ENCODE measurements around the gene CACNB4.
"Not testable (repeated sequence)": the region's sequence is repeated elsewhere in the genome, so short reads cannot be mapped to it uniquely, and the experiment has no call there.

Gene CACNB4

DNA sequence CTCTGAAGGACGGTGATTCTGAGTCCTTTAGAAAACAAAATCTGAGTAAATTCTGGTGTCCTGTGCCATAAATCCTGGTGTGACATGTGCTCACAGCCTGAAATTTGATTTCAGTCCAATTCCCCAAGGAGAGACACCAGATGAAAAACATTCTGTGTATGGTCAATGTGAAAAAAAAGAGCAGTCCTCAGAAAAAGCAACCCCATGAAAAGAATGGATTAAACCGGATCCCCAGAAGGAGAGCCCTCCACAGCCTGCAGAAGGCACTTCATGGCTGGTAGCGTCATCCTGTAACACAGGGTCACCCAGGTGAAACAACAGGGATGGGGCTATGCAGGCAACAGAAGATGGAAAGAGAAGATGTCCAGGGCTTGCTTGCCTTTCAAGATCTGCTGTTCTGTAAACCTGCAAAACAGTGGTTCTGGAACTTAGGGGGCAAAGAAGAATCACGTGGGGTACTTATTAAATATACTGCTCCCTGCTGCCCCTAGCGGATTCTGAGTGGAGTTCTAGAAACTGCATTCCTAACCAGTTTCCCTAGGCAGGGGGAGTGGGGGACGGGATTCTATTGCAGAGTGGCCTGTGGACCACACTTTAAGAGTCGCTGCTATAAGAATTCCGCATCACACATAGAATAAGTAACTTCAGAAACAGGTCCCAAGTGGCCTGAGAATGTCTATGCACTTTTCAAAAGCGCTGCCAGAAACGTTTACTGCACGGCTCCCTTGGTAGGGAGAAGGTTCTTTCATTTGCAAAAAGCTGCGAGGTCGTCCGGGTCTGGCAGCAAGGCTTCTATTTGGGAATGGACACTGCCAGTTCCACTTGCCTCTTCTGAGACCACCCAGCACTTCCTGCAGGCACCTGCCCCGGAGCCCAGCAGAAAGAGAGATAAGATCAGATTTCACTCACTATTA is 151.7 kb downstream of the CACNB4 start:
- in situ Hi-C loops (cut with HindIII; ENCODE audit: low sequenced_read_pairs) = no loop called here

- in situ Hi-C loops (cut with HindIII; ENCODE audit: low sequenced_read_pairs) = no loop called here
Observed at GRCh38 chr2:151946250-151946884, 152.5 kb downstream of the CACNB4 start.

GRCh38 chr2:151945602-151946001 is 153.2 kb downstream of the CACNB4 start:
- in situ Hi-C loops (cut with HindIII; ENCODE audit: low sequenced_read_pairs) = no loop called here

- in situ Hi-C loops (cut with HindIII; ENCODE audit: low sequenced_read_pairs) = no loop called here
Observed at GRCh38 chr2:151945186-151945585, 153.7 kb downstream of the CACNB4 start.

- in situ Hi-C loops (cut with HindIII; ENCODE audit: low sequenced_read_pairs) = no loop called here
Observed at GRCh38 chr2:151943461-151943860, 155.4 kb downstream of the CACNB4 start.

DNA sequence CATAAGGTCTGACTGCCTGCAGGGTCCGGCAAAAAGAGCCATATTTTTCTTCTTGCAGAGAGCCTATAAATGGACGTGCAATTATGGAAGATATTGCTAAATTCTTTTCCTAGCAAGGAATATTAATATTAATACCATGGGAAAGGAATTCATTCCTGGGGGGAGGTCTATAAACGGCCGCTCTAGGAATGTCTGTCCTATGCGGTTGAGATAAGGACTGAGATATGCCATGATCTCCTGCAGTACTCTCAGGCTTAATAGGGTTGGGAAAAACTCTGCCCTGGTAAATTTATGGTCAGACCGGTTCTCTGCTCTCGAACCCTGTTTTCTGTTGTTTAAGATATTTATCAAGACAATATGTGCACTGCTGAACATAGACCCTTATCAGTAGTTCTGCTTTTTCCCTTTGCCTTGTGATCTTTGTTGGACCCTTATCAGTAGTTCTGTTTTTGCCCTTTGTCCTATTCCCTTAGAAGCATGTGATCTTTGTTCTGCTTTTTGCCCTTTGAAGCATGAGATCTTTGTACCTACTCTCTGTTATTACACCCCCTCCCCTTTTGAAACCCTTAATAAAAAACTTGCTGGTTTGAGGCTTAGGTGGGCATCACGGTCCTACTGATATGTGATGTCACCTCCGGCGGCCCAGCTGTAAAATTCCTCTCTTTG is 156.2 kb downstream of the CACNB4 start:
- in situ Hi-C loops (cut with HindIII; ENCODE audit: low sequenced_read_pairs) = not testable (repeated sequence)

GRCh38 chr2:151937966-151938365 is 160.9 kb downstream of the CACNB4 start:
- in situ Hi-C loops (cut with HindIII; ENCODE audit: low sequenced_read_pairs) = no loop called here

DNA sequence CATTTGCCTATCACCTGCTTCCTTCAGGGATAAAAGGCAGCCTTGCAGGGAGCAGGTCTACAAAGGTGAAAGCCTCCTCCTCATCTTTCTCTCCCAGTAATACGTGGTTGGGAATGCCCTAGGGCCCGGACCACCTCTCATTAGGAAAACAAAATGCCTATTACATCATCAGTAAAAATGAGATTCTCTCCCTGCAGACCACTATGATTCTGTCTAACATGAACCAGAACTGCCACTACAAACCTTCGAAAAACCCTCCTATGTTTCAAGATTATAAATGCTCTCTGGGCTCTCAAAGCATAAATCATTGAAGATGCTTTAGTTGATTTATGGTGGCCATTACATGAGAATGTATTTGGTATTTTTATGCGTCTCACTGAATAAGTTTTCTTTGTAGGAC is 162.2 kb downstream of the CACNB4 start:
- in situ Hi-C loops (cut with HindIII; ENCODE audit: low sequenced_read_pairs) = no loop called here

- in situ Hi-C loops (cut with HindIII; ENCODE audit: low sequenced_read_pairs) = no loop called here
Observed at GRCh38 chr2:151933266-151933804, 165.5 kb downstream of the CACNB4 start.

- in situ Hi-C loops (cut with HindIII; ENCODE audit: low sequenced_read_pairs) = no loop called here
Observed at GRCh38 chr2:151931756-151932155, 167.1 kb downstream of the CACNB4 start.

DNA sequence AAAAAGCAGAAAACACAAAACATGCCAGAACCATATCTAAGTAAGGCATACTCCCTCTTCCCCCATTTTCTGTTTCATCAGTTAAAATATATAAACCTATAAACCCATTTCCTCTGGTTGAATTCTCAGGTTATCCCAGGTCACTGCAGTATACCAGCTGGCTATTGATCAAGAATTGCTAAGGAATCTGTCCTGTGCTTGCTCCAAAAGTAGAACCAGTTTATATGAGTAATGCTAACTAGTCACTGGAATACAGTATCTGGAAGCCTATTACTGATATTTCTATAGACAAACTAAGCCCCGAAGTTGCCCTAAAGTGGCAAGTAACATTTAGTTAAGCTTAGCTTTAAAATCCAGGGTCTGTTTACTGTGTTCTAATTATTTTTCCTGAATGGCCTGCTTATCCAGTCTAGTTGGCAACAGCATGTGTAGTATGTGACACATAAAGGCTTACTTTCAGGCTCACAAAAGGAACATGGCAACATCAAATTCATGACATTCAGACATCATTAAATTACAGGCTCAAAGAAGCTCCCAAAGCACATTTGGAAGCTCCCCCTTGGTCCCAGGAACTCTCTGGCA is 167.7 kb downstream of the CACNB4 start:
- in situ Hi-C loops (cut with HindIII; ENCODE audit: low sequenced_read_pairs) = no loop called here

DNA sequence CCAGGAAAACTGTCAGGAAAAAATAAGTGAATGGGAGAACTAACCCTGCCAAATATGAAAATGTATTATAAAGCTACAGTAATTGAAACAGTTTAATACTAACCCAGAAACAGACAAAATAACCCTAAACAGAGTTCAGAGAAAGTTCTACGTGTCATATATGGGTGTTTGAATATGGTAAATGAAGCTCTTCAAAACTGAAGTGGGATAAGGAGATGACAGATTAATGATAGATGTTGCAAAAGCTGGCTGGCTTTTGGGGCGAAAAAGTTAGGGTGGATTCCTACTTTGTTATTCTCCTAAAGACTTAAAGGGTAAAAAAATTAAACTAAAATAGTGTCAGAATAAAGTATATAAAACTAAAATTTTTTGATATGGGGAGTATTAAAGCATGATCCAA is 168.8 kb downstream of the CACNB4 start:
- in situ Hi-C loops (cut with HindIII; ENCODE audit: low sequenced_read_pairs) = no loop called here

GRCh38 chr2:151928380-151928779 is 170.5 kb downstream of the CACNB4 start:
- in situ Hi-C loops (cut with HindIII; ENCODE audit: low sequenced_read_pairs) = no loop called here

GRCh38 chr2:151927501-151928221 is 171.2 kb downstream of the CACNB4 start:
- in situ Hi-C loops (cut with HindIII; ENCODE audit: low sequenced_read_pairs) = no loop called here

GRCh38 chr2:151922845-151923666 is 175.8 kb downstream of the CACNB4 start:
- in situ Hi-C loops (cut with HindIII; ENCODE audit: low sequenced_read_pairs) = no loop called here

DNA sequence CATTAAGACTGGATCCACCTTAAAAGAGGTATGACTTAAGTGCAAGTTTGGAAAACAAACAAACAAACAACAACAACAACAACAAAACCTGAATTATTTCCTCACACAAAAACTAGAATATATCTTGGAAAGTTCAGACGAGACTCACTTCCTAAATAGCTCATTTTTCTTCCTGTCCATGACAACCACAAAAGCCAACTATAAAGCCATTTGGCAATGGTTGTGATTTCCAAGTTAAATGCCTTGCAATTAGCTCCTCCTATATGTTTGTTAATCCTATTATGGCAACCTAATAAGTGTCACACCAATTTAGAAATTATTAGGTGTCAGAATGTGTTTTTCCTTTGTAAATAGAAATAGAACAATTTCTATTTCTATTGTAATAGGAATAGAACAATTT is 179.1 kb downstream of the CACNB4 start:
- in situ Hi-C loops (cut with HindIII; ENCODE audit: low sequenced_read_pairs) = no loop called here

- in situ Hi-C loops (cut with HindIII; ENCODE audit: low sequenced_read_pairs) = no loop called here
Observed at GRCh38 chr2:151918308-151918707, 180.5 kb downstream of the CACNB4 start.

- in situ Hi-C loops (cut with HindIII; ENCODE audit: low sequenced_read_pairs) = no loop called here
Observed at GRCh38 chr2:151916632-151917031, 182.2 kb downstream of the CACNB4 start.

DNA sequence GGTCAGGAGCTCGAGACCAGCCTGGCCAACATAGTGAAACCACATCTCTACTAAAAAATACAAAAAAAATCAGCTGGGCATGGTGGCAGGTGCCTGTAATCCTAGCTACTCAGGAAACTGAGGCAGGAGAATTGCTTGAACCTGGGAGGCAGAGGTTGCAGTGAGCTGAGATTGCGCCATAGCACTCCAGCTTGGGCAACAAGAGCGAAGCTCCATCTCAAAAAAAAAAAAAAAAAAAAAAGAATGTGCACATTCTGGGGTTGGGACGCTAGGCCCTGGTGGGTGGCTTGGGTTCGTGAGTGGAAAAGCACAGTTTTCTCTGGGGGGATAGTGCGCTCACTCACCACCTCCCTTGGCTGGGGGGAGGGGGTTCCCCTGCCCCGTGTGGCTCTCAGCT is 183.2 kb downstream of the CACNB4 start:
- in situ Hi-C loops (cut with HindIII; ENCODE audit: low sequenced_read_pairs) = not testable (repeated sequence)

All from DLD1 (cell line).